Stimulated activated CD4-positive, alpha-beta T cell treated with anti-CD3 and anti-CD28 coated beads, TNF-alpha, amount 100 ng/mL, for 24 hours (primary cell): ENCODE measurements around the gene FST.

Experiments used
- DNase-seq, 3 experiments: peaks; one replicate each; pipeline ENCODE4 v3.0.0-alpha.2; 2020; ENCODE audit warnings: low read depth in 3 of 3

FST gene

GRCh38 chr5:53480416-53481158 is at the start of gene FST:
Gene FST (plus strand): TSS chr5:53480629. CDS start chr5:53480792, 163 bp downstream.
- DNase-seq = no peak

DNA sequence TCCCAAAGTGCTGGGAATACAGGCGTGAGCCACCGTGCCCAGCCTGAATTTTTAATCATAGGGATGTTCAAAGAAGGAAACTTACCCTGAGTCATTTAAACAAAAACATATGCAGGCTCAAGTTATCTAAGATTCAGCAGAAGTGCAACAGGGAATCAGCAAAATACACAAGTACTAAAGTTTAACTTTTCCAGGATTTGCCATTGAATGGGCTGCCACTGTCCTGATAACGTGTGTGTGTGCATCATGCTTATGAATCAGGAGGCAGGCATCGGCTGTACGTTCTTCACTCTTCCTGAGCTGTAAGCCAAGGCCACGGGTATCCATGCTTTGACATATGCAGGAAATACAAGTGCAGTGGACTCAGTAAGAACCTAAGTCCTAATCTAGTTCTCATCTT is 48.8 kb upstream of the FST start:
- DNase-seq = no peak

DNA sequence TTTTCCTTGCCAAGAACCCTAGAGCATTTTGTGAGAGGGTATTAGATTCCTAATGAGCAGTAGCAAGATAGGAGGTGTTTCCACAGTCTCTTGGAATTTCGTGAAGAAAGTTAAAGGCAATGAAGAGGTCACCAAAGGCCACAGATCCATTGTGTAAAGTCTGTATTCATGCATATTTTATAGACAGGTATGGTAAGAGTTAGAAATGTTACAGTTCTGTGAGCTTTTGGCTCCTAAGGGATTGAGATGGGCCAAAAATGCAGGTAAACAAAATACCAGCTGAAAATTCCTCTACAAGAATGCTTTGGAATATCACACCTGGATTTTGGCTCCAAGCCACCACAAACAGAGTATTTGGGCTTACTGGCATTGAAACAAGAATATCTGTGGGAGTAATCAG is 47.4 kb upstream of the FST start:
- DNase-seq = no peak

- DNase-seq = no peak
These were observed 45.9 kb upstream of the FST start for GRCh38 chr5:53434541-53434940.

DNA sequence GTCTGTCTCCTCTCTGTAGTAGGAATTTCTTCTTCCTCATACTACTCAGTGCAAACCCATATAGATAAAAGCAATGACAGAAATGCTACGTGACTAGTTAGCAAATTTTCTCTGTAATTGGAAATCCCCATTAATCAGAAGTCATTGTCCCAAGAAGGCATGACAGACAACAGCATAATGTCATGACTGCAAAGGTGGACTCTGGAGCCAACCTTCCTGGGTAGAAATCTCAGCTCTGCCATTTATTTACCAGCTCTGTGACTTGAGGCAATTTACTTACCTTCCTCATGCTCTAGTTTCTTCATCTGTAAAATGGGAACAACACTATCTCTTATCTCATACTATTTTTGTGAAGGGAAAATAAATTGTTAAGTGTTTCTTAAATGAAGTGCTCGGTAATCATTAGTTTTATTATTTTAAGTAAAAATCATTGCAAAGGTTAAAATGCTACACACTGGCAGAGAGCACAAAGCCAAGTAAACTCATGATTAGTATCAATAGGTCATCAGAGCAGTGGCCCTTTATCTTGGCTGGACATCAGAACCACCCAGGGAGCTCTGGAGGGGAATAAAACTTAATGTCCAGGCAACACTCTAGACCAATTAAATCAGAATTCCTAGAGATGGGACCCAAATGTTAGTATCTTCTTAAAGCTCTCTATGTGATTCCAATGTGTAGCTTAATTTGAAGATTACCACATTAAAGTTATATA is 43.8 kb upstream of the FST start:
- DNase-seq = no peak

DNA sequence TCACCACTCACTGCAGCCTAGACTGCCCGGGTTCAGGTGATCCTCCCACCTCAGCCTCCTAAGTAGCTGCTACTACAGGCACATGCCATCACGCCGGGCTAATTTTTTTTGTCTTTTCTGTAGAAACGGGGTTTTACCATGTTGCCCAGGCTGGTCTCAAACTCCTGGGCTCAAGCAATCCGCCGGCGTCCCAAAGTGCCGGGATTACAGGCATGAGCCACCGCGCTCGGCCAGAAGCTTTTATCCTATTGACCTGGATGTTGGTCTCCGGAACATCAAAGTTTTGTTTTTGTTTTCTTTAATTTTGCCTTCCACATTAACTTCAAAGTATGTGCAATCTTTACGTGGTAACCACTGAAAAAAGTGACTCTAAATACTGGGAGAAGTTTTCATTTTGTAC is 42.4 kb upstream of the FST start:
- DNase-seq = no peak

GRCh38 chr5:53438486-53439472 is 41.6 kb upstream of the FST start:
- no peak for DNase-seq

- no peak for DNase-seq
These were observed 37.5 kb upstream of the FST start for GRCh38 chr5:53442961-53443360.

GRCh38 chr5:53445569-53445968 is 34.9 kb upstream of the FST start:
- no peak for DNase-seq

DNA sequence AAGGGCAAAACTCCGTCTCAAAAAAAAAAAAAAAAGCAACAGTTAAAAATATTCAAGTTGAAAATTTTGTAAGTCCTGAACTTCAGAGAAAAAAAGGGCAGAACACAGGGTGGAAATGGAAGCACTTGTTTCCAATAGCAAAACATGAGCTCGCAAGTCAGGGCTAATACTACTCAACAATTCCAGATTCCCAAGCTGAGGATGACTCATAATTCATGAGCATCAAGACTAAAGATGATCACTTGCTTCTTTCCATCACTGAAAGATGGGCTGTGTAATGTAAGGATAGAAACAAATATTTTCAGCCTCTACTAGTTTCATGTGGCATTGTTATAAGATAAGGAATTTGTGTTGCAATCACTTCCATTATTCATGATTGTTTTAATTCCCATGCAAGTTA is 33.5 kb upstream of the FST start:
- DNase-seq = no peak

GRCh38 chr5:53448851-53449250 is 31.6 kb upstream of the FST start:
- DNase-seq = no peak

DNA sequence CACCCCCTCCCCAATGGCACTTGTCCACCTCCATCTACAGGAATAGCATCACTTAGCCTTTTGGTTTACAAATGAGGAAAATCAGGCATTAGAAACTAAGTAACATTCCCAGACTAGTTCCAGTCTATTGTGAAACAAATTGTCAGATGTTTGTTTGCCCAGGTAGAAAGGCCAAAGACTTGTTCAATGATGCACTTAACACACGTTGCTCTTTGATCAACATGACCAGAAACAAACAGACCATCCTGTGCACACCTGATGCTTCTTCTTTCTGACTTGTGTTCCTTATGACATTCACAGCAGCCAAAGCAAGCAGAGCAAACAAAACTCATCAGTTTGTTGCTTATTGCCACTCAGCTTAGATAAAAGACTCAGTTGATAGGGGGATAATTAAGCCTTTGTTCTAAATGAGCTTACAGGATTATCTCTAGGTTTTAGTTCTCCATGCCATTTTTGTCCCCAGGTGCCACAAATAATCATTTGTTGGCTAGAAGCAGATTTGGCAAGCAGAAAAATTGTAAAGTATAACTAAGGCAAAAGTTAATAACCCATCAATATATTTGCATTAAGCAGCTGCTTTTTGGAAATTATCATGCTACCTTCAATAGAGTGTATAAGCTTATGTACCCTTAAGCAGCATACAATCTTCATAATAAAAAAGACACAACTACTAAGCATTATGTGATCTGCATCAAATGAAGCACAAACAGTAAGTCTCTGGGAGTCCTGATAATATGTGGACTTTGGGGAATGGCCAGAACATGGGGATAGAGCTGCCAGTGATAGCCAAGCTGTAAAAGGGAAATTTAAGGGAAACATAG is 26.3 kb upstream of the FST start:
- no peak for DNase-seq

DNA sequence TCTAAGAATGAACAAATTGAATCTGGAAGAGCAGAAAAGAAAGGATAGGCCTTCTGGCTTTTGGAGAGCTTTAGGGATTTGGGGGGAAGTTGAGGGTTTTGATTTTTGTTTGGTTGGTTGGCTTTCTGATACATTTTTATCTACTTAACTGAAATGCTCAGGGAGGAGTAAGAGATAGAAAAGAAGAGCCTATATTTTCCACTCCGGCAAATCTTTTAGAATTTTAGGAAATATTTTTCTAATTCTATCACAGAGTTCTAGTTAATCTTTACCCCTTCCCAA is 25.8 kb upstream of the FST start:
- DNase-seq = no peak

DNA sequence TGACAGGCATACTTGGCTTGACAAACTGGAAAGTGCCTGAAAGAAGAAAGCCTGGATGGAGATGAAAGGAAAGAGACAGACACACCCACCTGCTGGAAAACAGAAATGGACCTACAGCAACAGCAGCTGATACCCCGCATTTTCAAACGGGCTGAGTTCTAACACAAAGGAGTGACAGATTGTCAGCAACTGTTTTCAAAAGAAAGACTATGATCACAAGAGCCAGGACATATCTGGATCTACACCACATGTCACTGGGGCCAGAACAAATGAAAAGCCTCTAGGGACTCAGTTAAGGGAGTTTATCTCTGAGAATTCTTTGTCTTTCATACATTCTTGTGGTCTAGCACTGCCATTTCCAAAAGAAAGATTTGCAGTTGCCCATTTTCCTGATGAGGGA is 24.1 kb upstream of the FST start:
- no peak for DNase-seq

GRCh38 chr5:53463909-53464621 is 16.4 kb upstream of the FST start:
- DNase-seq = no peak

GRCh38 chr5:53464722-53465121 is 15.7 kb upstream of the FST start:
- no peak for DNase-seq

GRCh38 chr5:53469946-53470687 is 10.3 kb upstream of the FST start:
- no peak for DNase-seq

GRCh38 chr5:53472279-53472678 is 8.2 kb upstream of the FST start:
- DNase-seq = no peak

DNA sequence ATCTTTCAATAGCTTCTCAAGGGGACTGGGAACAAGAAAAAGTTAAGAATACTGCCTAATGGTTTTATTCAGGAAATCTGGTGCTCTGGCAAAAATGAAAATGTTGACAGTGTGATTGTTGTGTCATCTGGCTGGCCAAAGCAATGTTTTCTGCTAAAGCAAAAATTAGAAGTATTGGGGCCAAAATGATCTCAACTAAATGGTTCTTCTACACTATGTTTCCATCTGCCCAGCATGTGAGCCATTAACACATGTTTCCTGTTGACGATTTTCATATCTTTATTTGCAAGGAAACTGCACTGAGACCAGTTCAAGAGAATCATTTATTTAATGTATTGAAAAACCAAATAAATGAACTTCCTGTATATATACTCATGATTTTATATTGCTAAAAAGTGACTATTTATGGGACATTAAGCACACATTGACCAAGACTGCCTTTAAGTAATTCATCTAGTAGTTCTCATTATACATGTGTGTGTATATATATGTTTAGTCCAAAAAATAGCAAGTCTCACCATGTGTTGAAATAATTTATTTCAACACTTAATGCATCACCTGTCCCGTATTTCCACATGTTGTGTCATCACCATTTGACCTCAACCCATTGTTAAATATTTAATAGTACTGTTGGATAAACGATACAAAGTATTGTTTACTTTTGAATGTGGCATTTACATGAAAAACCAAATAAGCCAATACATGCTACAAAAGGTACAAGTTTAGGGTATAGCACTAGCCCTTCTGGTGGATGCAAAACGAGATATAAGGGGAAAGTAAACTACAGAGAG is 7.5 kb upstream of the FST start:
- DNase-seq = no peak

DNA sequence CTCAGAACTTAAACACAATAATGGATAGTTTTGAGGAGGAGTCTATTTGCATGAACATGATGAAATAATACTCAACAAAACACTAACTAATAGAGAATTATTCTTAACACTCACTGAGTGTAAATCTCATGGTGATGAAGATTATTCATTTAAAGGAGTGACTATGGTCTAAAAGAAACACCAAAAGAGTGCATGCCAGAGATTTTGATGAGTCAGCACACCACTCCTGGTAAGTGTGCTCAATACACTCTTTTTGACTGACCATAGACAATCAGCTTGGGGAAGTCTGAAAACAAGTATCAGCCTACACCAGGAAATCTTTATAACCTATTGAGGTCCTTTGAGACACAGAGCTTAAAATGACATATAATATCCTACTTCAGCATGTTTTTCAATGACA is 6.8 kb upstream of the FST start:
- no peak for DNase-seq
